ENCODE data around the gene TRPM8.

The TRPM8 gene

DNA sequence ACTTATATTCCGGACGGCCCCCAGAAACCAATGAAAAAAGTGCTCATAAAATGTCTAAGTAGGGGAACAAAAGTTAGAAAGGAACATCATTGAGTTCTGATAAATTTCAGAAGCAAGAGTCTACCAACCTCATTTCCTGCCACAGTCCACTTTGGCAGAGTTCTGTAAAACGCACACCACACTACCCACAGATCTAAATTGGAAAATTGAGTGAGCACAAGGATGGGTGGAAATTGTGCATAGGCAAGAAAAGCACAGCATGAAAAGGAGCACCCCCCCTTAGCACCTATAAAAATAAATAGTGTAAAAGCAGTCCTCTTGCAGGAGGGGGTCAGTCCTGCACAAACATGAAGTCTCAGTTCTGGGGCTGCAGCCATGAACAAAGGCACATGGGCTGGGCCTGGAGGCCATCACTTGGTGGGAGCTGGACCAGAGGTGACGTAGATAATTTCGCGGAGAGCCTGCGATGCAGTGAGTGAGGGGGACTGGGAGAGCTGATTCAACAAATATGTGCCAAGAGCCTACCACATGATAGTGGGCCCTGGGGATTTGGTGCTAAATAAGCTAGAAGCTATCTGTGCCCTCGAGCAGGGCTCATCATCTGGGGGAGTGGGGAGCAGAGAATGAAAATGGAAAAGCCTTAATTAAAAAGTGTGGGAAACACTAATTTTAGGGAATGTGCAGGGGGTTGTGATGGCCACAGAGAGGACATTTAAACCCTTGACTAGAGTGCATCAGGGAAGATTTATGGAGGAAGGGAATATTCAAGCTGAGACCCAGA, 84.4 kb downstream of the TRPM8 start:
- DNase-seq (ENCODE audit: low read depth, low spot score), result no peak

DNA sequence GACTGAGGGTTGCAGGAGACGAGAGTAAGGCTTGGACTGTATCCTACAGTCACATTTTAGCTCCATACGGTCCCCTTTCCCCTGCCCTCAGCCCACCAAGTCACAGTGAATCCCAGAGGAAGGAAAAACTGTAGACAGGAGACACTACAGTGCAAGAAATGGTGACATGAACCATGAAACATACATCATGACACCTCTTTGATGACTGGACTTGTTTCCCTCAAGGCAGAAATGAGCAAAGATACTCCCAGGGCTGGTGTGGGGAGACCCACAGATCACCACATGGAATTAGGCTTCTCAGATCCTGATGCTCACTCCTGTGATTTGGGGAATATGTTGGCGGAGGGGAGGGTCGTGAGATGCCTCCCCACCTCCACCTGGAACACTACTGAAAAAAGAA, 85.1 kb downstream of the TRPM8 start:
- DNase-seq (ENCODE audit: low read depth, low spot score), result no peak

DNA sequence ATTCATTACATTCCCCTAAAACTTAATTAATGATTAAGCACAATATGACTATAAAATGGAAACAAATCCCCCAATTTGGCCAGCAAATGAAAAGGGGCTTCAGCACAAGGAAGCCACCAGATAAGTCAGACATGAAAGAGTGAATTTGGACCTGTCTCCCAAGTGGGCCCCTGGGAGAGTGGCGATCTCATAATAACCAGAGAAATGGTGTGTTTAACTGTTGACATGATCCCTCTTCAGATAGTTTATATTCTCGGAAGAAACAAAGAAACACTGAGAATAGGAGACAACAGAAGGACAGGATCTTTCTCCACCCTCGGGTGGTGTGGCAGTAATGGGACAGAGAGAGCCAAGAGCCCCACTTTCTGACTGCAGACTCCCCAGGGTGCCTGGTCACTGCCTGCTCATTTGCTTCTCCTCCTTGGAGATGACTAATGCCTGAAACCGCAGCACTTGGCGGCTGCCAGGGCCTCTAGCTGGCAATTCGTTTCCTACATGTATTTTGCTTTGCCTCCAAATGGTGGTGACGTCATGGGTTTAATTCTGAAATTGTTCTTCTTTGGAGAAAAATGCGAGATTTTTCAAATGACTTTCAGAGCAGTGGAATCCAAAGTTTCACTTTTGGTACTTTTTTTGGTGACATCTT, 86.9 kb downstream of the TRPM8 start:
- DNase-seq (ENCODE audit: low read depth, low spot score), result no peak

DNA sequence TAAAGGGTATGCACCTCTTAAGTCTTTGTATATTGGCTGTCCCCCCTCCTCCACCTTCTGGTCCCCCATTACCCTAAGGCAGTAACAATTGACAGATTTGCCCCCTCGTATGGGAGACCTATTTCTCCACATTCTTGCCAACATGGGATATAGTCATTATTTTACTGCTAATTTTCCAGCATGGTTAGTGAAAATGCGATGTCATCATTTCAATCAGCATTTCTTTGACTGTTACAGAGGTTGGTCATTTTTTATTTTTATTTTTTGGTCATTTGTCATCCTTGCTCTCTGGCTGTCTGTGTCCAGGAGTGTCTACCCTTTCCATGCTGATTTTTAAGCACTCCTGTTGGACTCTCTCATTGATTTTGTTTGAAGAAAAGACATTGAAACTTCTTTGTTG, 88.0 kb downstream of the TRPM8 start:
- no peak for DNase-seq (ENCODE audit: low read depth, low spot score)

DNA sequence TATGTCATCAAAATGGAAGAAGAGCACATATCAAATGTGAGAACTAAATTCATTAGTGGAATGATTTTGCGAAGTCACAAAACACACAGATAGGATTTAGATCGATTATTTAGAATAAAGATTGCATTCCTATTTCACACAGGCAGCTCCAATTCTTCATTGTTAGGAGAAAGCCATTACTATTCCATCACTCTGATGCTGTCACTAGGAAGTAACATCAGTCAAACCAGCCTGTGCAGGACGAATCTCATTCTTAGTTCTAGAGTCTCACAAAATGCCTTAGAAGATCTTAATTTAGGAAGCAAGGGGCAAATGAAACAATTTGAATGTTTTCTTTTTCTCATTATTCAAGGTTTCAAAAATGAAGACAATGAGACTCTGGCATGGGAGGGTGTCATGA, 89.3 kb downstream of the TRPM8 start:
- no peak for DNase-seq (ENCODE audit: low read depth, low spot score)

DNA sequence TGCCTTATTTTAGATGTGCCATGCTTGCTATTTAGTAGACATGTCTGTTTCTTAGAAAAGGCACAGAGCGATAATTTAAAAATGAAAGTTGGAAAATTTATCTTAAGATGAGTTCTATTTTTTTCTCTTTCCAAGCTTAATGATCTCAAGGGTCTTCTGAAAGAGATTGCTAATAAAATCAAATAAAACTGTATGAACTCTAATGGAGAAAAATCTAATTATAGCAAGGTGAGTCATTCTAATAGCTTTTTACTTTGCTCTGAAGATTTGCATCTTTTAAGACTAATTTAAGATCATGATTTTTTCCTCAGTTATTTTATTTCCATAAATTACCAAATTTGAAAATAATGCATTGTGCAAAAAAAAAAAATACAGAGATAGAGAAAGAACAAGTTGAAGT, 97.3 kb downstream of the TRPM8 start:
- no peak for DNase-seq (ENCODE audit: low read depth, low spot score)

DNA sequence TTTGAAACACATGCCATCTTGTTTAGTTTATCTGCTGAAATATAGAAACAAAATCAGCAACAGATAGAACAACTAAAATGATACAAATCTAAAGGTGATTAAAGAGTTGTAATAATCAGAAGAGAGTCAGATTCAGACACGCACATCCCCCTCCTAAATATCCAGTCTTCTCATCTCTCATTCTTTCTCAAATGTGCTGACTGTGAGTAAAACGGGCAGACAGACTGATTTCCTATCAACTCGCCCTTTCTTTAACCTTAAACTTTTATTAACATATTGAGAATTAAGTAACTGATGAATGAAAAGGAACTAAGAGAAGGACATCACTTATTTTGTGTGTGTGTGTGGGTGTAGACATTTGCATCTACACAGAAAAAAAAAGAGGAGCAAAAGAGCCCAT, 98.7 kb downstream of the TRPM8 start:
- DNase-seq (ENCODE audit: low read depth, low spot score), result no peak

DNA sequence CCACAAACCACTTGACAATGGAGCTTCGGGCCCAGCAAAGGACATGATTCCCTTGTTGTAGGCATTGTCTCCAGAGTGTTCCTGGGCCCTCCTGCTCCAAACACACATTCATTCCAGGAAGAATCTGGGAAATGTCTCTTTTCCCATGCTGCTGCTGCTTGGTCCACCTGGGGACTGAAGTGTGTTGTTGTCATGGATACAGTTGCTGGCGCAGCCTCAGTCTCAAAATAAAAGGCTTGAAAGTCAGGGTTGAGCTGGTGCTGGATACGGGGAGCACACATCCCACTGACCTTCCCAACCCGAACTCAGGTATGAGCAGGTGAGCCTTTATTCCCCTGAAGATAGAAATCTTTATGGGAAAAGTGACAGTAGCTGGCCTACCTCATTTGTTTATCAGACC, 102.7 kb downstream of the TRPM8 start:
- DNase-seq (ENCODE audit: low read depth, low spot score), result no peak

DNA sequence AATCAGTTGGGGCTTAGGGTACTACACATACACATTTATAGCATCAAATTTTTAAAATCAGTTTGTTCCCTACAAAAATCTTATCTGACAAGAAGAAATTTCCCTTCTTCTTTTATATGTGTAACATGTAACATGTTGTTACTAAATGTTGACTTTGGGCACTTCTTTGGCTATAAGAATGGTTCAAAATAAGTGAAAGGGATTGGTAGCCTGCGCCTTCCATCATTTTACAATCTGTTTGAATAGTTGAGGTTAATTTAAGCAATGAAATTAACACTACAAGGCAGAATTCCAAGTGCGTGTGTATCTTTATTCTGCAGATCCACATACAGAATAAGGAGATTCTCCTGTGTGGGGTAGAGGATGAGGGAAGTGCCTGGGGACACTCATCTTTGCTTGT, 103.2 kb downstream of the TRPM8 start:
- no peak for DNase-seq (ENCODE audit: low read depth, low spot score)

DNA sequence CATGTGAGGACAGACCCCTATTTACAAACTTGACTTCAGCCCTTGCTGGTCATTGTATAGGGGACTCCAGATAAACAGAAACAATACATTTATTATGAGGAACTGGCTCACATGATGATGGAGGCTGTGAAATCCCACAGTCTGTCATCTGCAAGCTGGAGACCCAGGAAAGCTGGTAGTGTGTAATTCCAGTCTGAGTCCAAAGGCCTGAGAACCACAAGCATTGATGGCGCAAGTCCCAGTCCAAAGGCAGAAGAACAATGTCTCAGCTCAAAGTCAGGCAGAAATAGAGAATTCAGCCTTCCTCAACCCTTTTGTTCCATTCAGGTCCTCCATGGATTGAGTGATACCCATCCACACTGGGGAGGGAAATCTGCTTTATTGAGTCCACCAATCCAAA, 105.3 kb downstream of the TRPM8 start:
- no peak for DNase-seq (ENCODE audit: low read depth, low spot score)

DNA sequence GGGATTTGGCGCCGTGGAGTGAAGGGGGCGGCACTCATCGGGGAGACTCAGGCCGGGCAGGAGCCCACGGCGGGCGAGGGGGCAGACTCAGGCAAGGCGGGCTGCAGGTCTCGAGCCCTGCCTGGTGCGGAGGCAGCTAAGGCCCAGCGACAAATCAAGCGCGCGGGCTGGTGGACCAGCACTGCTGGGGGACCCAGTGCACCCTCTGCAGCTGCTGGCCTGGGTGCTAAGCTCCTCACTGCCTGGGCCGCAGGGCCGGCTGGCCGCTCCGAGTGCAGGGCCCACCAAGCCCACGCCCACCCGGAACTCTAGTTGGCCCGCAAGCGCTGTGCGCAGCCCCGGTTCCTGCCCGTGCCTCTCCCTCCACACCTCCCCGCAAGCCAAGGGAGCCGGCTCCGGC, 107.1 kb downstream of the TRPM8 start:
- no peak for DNase-seq (ENCODE audit: low read depth, low spot score)

DNA sequence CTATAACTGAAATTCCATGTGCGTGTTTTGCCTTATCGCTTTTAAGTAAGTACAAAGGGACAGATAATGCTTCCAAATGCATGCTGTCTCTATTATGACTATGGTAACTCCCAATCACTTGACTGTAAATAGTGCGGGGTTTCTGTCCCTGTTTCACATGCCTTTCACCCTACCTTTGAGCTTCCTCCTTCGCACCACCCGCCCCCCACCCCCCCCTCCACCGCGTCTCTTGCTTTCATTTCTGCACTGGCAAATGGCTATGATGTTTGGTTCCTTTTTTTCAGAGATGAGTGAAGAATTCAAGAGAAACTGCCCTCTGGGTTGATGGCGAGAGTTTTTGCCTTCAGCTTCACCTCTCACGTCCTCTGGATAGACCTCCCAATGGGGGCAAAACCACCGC, 108.3 kb downstream of the TRPM8 start:
- no peak for DNase-seq (ENCODE audit: low read depth, low spot score)

DNA sequence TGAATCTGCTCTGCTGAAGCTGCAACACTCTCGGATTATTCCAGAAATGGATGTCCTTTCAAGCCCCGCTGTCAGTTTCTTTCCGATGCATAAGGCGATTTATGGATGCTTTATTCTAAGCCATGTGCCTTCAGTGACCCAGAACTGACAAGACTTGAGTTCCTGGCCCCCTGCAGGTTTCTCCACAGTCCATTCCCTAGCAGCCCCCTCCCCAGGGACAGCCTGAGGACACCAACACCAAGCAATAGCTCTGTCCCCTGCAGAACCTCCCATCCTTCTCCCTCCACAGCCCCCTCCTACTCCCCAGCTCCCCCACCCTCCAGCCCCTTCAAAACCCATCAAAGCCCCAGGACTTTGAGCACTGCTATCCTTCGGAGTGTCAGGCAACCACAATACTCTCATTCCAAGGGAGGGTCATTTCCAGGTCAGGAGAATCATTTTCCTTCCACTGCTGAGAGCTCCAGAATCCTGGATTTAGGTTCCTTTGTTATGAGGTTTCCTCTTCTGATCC, 108.8 kb downstream of the TRPM8 start:
- DNase-seq (ENCODE audit: low read depth, low spot score), result no peak

DNA sequence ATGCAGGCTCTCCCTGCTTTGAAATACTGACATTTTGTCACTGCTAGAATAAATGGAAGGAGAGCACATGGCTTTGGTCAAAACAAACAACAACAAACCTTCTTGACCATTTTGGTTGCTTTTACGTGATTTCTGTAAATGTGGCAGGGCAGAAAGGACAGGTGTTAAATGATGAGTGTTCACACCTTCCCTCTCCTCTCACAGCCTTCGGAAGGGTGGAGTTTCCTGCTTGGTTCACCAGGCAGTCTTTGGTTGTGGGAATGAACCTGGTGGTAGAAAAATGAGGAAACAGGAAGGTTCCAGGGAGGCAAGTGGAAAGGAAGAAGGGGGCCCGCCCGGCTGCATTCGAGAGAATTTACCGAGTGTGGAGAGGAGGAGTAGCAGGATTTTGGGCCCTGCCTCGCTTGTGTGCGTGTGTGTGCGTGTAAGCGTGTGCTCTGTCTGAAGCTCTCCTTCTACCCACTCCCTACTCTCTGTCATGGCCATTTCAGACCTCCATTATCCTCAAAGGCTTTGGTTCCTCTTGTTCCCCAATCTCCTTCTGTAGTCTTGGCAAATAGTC, 109.6 kb downstream of the TRPM8 start:
- DNase-seq (ENCODE audit: low read depth, low spot score), result no peak

DNA sequence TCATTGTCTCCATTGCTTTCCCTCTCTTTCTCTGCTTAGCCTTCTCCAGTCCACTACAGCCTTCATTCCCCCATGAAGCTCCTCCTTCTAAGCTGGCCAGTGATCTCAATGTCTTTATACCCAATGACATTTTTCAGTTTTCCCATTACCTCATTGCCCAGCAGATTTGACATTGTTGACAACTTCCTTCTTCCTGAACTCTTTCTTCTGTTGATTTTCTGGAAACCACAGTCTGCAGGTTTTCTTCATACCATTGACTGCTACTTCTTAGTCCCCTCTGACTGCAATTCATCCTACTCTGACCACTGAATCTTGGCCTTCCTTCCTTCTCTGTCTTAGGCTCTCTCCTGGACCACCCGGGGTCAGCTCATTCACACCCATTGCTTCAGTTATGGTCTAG, 110.5 kb downstream of the TRPM8 start:
- DNase-seq (ENCODE audit: low read depth, low spot score), result no peak

DNA sequence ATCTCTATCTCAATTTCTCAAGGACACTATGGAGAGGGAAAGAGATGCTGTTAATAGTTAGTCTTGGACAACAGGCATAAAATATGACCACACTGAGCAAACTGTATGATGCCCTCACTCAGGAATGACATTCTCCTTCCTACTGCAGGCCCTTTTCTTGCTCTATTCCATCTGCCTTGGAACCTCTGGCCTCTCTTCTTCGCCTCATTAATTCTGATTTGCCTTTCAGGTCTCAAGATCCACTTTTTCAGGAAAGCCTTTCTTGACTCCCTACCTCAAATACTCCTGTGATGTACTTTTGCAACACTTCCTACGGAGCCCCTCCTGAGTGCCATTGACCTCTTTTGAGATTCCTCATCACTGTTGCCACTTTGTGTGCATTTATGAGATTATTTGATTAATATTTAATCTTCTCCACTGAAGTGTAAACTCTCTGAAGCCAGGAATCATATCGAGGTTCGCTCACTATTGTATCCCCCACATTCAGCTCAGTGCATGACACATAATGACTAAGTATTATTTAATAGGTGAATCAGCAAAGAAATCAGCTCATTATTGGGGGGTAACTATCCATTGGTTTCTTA, 112.1 kb downstream of the TRPM8 start:
- no peak for DNase-seq (ENCODE audit: low read depth, low spot score)

DNA sequence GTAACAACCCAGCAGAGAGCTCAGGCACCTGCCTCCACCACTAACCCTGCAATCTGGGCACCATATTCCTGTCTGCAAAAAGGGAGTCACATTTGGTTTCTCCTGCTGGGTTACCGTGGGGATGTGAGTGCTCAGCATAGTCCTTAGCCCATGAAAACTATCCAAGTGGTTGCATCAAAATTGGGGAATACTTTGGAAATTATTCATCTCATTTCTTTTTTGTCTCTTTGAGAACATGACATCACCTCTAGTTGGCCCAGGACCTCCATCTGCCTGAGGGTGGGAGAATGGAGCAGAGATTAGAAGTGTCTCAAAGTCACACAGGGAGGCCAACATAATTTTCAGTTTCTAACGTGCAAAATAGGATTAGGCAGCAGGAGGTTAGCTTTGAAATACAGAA, 114.0 kb downstream of the TRPM8 start:
- DNase-seq (ENCODE audit: low read depth, low spot score), result no peak

DNA sequence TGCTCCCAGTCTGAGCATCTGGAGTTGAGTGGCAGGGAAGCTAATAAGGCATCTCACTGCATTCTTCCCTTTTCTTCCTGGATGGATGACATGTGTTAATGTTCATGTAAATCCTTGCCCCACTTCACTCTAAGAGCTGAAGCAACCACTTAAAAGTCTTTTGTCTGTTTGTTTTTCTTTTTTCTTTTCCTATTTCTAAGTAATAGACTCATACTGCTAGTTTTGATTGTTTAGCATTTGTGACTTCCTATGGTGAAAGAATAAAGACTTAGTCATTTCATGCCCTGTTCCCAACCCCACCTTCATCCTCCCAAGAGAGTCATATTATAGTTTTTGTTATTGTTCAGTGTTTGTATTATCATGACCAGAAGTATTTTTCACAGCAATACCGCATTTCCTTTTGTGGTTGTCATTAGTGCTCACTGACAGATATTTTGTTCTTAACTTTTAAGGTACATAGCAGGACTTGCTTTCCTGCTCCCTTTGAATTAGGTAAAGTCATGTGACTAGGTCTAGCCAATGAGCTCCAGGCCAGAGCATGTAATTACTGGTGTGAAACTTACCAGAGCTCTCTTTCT, 115.2 kb downstream of the TRPM8 start:
- no peak for DNase-seq (ENCODE audit: low read depth, low spot score)

DNA sequence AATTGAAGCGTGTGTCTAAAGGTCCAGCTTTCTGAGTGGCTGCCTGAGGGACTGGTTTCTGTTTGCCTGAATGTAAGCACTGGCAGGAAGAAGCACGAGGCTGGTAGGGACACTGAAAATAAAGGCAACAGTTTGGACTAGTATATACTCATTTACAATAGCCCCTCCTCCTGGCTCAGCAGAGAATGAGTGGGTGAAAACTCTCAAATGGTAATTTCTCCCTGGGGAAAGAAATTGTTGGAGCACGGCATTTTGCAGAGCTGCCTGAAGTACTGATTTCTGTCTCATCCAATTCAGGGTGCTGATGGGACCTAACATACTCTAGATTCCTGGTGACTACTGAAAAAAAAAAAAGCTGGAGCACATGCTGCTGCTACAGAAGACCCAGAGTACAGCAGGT, 116.0 kb downstream of the TRPM8 start:
- no peak for DNase-seq (ENCODE audit: low read depth, low spot score)

DNA sequence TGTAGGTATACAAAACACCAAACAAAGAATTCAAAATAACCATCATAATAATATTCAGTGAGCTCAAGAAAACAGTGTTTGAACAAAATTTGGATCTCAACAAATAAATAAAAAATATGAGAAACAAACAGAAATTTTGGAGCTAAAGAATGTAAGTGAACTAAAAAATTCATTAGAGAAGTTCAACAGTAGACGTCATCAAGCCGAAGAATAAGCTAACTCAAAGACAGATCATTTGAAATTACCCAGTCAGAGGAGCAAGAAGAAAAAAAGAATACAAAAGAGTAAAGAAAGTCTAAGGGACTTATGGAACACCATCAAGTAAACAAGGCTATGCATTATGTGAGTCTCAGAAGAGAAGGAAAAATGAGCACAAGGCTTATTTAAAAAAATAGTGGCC, 116.7 kb downstream of the TRPM8 start:
- DNase-seq (ENCODE audit: low read depth, low spot score), result no peak

DNA sequence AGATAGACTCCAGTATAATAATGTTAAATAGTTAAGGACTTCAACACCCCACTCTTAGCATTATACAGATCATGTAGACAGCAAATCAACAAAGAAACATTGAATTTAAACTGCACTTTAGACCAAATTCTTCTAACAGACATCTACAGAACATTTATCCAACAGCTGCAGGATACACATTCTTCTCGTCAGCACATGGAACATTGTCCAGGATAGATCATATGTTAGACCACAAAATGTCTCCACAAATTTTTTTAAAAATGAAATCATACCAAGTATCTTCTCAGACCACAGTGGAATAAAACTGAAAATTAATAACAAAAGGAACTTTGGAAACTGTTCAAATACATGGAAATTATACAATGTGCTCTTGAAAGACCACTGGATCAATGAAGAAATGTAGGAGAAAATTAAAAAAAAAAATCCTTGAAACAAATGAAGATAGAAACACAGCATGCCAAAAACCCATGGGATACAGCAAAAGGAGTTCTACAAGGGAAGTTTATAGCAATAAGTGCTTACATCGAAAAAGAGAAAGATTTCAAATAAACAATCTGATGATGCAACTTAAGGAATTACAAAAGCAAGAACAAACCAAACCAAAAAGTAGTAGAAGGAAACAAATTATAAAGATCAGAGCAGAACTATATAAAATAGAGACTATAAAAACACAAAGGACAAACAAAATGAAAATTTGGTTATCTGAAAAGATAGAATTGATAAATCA, 121.1 kb downstream of the TRPM8 start:
- DNase-seq (ENCODE audit: low read depth, low spot score), result no peak

DNA sequence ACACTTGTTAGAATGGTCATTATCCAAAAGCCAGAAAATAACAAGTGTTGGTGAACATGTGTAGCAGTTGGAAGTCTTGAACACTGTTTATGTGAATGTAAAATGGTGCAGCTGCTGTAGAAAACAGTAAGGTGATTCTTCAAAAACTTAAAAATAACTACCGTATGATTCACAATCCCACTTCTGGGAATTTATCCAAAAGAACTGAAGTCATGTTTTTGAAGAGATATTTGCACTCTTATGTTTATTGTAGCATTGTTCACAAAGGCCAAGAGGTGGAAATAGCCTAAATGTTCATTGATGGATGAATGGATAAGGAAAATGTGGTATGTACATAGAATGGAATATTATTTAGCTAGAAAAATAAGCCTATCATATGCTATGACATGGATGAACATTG, 127.0 kb downstream of the TRPM8 start:
- no peak for DNase-seq (ENCODE audit: low read depth, low spot score)

All from iPS DF 19.7 (cell line).